ENCODE measurements around the gene FLYWCH1.

DNA sequence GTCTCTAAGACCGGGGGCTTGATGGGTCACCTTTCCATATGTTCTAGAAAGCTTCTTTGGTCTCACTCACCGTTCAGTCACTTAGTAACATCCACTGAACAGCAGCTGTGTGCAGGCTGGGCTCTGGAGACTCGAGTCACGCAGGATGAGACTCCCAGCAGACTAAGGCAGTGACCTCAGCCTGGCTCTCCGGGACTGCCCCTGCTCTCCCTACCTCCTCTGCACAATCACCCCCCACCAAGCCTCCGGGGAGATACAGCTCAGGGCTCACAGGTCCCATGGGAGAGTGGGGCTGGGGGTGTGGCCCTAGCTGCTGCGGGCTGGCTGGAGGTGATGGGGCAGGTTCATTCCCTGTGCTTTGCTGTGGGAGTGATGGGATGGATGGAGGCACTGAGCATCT, 14.6 kb upstream of the FLYWCH1 start:
- TF ChIP-seq, protein P1, sequence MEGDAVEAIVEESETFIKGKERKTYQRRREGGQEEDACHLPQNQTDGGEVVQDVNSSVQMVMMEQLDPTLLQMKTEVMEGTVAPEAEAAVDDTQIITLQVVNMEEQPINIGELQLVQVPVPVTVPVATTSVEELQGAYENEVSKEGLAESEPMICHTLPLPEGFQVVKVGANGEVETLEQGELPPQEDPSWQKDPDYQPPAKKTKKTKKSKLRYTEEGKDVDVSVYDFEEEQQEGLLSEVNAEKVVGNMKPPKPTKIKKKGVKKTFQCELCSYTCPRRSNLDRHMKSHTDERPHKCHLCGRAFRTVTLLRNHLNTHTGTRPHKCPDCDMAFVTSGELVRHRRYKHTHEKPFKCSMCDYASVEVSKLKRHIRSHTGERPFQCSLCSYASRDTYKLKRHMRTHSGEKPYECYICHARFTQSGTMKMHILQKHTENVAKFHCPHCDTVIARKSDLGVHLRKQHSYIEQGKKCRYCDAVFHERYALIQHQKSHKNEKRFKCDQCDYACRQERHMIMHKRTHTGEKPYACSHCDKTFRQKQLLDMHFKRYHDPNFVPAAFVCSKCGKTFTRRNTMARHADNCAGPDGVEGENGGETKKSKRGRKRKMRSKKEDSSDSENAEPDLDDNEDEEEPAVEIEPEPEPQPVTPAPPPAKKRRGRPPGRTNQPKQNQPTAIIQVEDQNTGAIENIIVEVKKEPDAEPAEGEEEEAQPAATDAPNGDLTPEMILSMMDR (IDR thresholded peaks at IDR 0.05): no peak
- TF ChIP-seq POLR2A (IDR thresholded peaks at IDR 0.05; ENCODE audit: low read depth) (no peak), POLR2AphosphoS5 (IDR thresholded peaks at IDR 0.05) (no peak)
